ENCODE data around the gene GNAO1. TPM values are rescaled to one million over a fixed set of nuclear protein-coding genes. Genes with fewer than 3 reads are reported as not detected.

GNAO1 gene
- total RNA-seq, 4 donors from 2014 or later = 1.4 to 4.4 (median 2.5) TPM

- Histone ChIP-seq H3K36me3 (no peaks in the 10 kb centered on the region), H3K4me1 (no peaks in the 10 kb centered on the region), H3K27me3 (no peaks in the 10 kb centered on the region), H3K9me3 (no peaks in the 10 kb centered on the region), H3K4me3 (replicated peaks in 1 of 3) (no peak overlapping the region), H3K27ac (no peak overlapping the region)
- TF ChIP-seq, protein P1, sequence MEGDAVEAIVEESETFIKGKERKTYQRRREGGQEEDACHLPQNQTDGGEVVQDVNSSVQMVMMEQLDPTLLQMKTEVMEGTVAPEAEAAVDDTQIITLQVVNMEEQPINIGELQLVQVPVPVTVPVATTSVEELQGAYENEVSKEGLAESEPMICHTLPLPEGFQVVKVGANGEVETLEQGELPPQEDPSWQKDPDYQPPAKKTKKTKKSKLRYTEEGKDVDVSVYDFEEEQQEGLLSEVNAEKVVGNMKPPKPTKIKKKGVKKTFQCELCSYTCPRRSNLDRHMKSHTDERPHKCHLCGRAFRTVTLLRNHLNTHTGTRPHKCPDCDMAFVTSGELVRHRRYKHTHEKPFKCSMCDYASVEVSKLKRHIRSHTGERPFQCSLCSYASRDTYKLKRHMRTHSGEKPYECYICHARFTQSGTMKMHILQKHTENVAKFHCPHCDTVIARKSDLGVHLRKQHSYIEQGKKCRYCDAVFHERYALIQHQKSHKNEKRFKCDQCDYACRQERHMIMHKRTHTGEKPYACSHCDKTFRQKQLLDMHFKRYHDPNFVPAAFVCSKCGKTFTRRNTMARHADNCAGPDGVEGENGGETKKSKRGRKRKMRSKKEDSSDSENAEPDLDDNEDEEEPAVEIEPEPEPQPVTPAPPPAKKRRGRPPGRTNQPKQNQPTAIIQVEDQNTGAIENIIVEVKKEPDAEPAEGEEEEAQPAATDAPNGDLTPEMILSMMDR (IDR thresholded peaks at IDR 0.05) = no peak
- TF ChIP-seq POLR2A (IDR thresholded peaks at IDR 0.05) = no peak
- intact Hi-C loops (cut with DNase I) = no loop called here
- no peak for DNase-seq
- 88 to 90% methylated on average over 2 of the region's 2 CpGs for WGBS, 2 donors
Observed at GRCh38 chr16:56183266-56183665, 8.0 kb upstream of the GNAO1 start.

GRCh38 chr16:56190048-56190676 is 1.1 kb upstream of the GNAO1 start:
- Histone ChIP-seq H3K4me3 (replicated peaks in 1 of 3) (peak overlapping the region in 2 of 3 donors; percentile 26 to 46), H3K27ac (peak overlapping the region; percentile 27 to 75 (median 59)), H3K4me1 (peaks cover 19 to 29% of the 10 kb centered on the region in 2 donors), H3K36me3 (no peaks in the 10 kb centered on the region), H3K27me3 (no peaks in the 10 kb centered on the region), H3K9me3 (no peaks in the 10 kb centered on the region)
- intact Hi-C loops (cut with DNase I) = no loop called here
- WGBS, 2 donors = 9 to 10% methylated on average over 18 of the region's 18 CpGs
- TF ChIP-seq, protein P1 (IDR thresholded peaks at IDR 0.05) = no peak
- TF ChIP-seq POLR2A (IDR thresholded peaks at IDR 0.05) = no peak
- no peak for DNase-seq

DNA sequence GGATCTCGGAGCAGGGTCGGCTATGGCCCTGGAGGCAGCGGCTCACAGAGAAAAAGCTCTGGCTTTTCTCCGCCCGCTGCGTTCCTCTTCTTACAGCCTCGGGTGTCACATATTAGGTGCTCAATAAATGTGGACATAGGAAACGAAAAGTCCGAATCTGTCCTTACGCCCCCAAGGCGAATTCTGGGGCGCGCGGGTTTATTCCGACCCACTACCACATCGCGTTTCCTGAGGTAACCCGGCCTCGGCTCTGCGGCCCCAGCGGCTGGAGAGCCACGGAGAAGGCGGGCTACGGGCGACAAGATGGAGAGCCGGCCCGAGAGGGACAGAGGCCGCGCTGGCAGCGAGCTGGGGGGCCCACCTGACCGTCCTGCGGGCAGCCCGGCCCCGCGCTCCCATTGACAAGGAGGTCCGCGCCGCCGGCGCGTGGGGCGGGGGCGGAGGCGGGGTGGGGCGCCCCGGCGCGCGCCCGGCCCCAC is 573 bp upstream of the GNAO1 start:
- intact Hi-C loops (cut with DNase I) = no loop called here
- H3K36me3 ChIP-seq = no peaks in the 10 kb centered on the region
- no peaks in the 10 kb centered on the region for H3K9me3 ChIP-seq
- peak overlapping the region; percentile 27 to 75 (median 59) for H3K27ac ChIP-seq
- peak overlapping the region; percentile 14 to 46 (median 26) for H3K4me3 ChIP-seq (replicated peaks in 1 of 3)
- H3K27me3 ChIP-seq = no peaks in the 10 kb centered on the region
- TF ChIP-seq, protein P1 (IDR thresholded peaks at IDR 0.05) = no peak
- TF ChIP-seq POLR2A (IDR thresholded peaks at IDR 0.05) = no peak
- WGBS, 2 donors = 3 to 7% methylated on average over 3 to 18 of the region's 50 CpGs
- no peak for DNase-seq
- H3K4me1 ChIP-seq = peaks cover 19 to 29% of the 10 kb centered on the region in 2 donors

DNA sequence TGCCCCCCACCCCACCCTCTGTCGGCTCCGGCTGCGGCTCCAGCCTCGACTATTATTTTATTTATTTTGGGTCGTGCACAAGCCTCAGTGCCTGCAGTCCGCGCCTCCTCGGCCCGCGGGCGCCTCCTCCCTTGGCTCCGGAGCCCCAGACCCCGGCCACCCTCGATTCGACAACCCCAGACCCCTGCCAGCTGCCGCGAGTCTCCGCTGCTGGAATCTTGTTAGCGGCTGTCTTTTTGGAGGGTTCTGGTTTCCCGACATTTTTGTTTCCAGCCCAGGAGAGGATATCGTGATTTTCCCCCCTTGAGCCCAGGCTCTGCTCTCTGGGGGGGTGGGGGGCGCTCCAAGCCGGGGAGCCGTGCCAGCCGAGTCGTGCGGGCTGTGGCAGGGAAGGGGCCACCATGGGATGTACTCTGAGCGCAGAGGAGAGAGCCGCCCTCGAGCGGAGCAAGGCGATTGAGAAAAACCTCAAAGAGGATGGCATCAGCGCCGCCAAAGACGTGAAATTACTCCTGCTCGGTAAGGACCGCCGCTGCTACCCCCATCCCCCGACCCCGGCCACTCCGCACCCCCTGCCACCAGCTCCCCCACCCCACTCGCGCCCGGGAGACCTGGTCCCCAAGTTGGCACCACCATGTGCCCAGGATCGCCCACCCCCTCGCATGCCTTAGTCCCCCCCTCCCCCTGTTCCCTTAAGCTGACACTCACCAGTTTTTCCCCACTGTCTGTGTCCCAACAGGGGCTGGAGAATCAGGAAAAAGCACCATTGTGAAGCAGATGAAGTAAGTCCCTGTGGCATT is 746 bp downstream of the GNAO1 start:
- no peaks in the 10 kb centered on the region for H3K36me3 ChIP-seq
- 0 to 2% methylated on average over 12 to 40 of the region's 46 CpGs for WGBS, 2 donors
- DNase-seq = no peak
- TF ChIP-seq, protein P1 (IDR thresholded peaks at IDR 0.05) = no peak
- no peak for TF ChIP-seq POLR2A (IDR thresholded peaks at IDR 0.05)
- H3K27me3 ChIP-seq = no peaks in the 10 kb centered on the region
- peak overlapping the region in 1 of 3 donors; percentile 31 for H3K27ac ChIP-seq
- peaks cover 19 to 29% of the 10 kb centered on the region in 2 donors for H3K4me1 ChIP-seq
- H3K9me3 ChIP-seq = no peaks in the 10 kb centered on the region
- peak overlapping the region in 2 of 3 donors; percentile 34 to 53 for H3K4me3 ChIP-seq (replicated peaks in 1 of 3)
- intact Hi-C loops (cut with DNase I) = no loop called here

DNA sequence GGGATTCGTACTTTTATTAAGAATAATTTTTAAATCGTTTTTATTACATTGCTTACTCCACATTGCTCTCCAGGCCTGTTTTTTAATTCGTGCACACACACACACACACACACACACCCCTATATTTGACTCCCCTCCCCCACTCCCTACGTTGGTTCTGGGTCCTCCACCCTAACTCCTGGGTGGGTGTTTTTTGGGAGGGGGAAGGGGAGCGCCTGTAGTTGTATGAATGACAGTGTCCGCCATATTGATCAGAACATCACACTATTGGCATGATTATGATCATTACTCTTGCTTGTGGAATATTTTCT is 1.3 kb downstream of the GNAO1 start:
- Histone ChIP-seq H3K4me3 (replicated peaks in 1 of 3) (no peak overlapping the region), H3K27ac (no peak overlapping the region), H3K9me3 (no peaks in the 10 kb centered on the region), H3K36me3 (no peaks in the 10 kb centered on the region), H3K4me1 (peaks cover 19 to 29% of the 10 kb centered on the region in 2 donors), H3K27me3 (no peaks in the 10 kb centered on the region)
- WGBS, 2 donors = 18 to 21% methylated on average over 6 of the region's 6 CpGs
- TF ChIP-seq, protein P1 (IDR thresholded peaks at IDR 0.05) = no peak
- TF ChIP-seq POLR2A (IDR thresholded peaks at IDR 0.05) = no peak
- intact Hi-C loops (cut with DNase I) = no loop called here
- no peak for DNase-seq
